HG03139 (cell line): ENCODE results near the gene CMIP.
"Not testable (repeated sequence)": the region's sequence is repeated elsewhere in the genome, so short reads cannot be mapped to it uniquely, and the experiment has no call there.

Experiments
- ATAC-seq: cut with Tn5 transposase; IDR thresholded peaks from one replicate; pipeline ENCODE4 v1.9.1; 2021; ENCODE audit not compliant: unreplicated experiment

The CMIP gene

DNA sequence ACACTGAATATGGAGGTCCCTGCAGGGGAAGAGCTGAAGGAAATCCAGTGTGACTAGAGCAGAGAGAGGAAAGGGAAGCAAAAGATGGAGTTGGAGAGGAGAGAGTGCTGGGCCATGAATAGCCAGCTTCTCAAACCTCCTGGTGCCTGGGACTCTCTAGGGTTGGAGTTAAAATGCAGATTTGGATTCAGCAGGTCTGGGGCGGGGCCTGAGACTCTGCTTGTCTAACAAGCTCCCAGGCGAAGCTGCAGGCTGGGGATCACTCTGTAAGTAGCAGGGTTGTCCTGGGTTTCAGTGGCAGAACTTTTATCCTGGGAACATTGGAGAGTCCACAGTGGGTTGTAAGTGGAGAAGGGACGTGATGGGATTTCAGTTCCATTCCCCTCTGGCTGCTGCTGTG is 231.1 kb downstream of the CMIP start:
- ATAC-seq = no peak

- ATAC-seq = no peak
Observed at GRCh38 chr16:81676066-81676882, 231.7 kb downstream of the CMIP start.

DNA sequence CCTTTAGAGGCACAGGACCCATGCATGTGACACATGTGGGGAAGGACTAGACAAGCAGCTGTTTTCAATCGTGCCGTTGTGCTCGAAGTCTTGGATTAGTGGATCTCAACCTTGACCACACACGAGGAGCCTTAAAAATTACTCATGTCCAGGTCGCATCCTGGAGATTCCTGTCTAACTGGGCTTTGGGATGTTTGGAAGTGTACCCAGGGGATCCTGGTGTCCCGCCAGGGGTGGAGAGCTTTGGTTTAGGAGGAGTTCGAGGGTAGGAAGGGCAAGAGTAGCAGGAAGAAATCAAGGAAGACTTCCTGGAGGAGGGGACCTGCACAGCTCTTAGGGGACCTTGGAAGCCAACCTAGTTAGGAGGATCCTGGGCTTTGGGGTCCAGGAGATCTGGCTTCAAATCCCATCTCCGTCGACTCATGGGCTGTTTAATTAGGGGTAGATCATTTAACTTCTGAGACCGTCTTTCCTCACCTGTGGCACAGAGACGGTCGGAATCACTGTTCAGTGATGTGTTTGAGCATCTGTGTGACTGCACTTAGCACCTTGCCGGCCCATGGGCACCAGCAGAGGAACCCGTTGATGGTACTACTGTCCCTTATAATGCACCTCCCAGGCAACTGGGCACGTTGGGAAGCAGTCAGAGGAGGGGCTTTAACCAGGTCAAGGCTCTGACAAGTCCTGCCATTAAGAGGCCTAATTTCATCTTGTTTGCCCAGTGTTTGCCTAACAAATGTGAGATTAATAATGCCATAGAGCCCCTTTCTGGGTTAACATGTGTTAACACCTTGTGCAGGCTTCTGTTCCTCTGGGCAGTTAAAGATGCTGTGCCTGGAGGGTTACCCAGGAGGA is 232.5 kb downstream of the CMIP start:
- no peak for ATAC-seq

- no peak for ATAC-seq
Observed at GRCh38 chr16:81678326-81679095, 233.9 kb downstream of the CMIP start.

DNA sequence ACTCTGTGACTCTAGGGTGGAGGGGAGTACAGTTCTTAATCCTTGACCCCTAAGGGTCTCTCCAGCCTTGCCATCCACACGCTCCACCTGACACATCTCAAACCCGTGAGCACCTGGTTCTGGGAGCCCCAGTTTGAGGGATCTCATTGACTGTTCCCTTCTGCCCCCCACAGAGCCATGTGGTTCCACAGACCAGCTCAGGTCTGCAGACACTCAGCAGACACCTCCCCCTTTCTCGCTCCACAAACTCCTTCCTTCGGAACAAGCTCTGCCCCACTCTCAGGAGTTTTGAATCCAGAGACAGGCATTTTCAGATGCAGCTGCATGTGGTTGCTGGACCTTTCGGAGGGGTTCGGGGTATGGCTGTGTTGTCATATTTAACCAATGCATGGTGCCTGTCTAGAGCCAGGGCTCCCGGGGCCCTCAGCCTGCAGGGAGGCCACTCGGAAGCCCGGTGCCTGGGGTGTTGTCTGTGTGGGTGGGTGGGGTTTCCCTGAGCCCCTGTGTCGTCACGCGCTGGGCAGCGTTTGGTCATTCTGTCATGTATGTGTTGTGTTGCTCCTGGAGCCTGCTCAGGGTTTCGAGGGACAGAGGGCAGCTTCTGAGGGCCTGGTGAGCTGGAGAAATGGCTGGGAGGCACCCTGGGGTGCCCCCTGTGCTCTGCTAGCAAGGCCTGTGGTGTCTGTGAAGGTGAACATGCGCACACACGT is 235.3 kb downstream of the CMIP start:
- no peak for ATAC-seq

DNA sequence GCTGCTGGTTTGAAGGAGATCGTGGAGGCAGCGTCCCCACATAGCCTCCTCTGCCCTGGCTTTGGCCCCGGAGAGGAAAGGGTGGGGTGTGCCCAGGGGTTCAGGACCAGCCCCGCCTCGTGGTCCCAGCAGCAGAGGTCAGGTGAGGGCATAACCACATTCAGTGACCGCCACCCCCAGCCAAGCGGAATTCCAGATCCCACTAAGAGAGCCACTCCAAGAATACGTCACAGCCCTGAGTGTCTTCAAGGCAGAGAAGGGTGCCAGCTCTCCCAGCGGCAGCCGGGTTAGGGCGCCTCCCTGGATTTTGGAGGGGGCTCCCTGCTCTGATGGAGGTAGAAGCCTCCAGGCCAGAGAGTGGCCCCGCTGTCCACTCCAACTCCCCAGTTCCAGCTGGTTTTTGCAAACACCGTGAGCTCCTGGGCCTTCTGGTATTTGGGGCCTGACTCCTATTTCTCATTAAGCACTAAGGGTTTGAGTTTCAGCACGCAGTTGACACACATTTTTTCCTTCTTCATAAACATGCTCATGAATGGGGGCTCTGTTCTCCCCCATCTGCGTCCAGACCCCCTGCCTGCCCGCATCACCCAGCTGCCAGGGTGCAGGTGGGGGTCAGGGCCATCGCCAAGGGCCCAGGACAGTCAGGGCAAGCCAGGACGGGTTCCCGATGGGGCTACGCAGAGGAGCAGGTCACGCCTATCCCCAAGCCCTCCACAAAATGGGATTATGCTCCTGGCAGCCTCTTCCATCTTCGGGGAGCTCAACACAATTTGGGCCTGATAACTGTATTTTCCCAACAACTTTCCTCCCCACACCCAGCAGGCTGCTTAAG is 236.1 kb downstream of the CMIP start:
- no peak for ATAC-seq

- ATAC-seq = no peak
Observed at GRCh38 chr16:81681311-81681710, 236.7 kb downstream of the CMIP start.

DNA sequence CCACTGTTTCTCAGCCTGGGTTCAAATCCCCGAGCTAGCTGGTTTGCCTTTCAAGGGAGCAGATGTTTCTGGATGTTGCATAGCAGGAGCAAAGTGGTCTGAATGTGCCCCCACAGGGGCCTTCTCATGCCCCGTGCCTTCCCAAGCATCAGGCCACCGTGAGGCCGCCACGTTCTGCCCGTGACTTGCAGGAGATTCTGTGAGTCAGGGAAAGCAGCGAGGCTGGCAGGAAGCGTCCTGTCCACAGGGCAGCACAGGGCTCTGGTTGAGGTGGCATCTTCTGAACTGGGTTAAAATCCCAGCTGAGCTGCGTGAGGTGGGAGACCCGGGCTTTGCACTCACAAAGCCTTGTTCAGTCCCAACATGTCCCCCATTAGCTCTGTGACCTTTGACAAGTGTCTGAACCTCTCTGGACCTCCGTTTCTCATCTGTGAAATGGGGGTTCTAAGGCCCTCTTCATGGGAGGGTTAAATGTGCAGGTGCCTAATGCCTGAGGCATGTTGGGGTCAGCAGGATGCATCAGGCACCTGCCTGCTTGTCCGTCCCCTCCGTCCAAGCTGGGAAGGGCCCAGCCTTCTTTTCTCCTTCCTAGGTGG is 239.7 kb downstream of the CMIP start:
- no peak for ATAC-seq

DNA sequence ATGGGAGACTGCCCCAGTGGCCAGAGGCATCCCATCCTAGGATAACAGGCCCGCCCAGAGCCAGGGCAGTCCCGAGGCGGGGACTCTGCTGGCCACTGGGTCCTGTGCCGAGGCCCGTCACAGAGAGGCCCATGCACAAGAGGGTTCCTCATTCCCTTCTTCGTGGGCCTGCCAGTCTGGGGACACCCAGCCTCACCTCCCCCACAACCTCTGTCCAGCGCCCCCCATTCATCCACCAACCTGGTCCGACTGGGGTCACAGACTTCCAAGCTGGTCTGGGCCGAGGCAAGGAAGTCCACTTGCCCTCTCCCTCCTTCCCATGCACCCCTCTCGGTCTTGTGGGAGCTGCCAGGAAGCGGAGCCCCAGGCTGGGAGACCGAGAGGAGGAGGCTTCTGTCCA is 240.3 kb downstream of the CMIP start:
- ATAC-seq = no peak

GRCh38 chr16:81686391-81687130 is 242.0 kb downstream of the CMIP start:
- no peak for ATAC-seq

DNA sequence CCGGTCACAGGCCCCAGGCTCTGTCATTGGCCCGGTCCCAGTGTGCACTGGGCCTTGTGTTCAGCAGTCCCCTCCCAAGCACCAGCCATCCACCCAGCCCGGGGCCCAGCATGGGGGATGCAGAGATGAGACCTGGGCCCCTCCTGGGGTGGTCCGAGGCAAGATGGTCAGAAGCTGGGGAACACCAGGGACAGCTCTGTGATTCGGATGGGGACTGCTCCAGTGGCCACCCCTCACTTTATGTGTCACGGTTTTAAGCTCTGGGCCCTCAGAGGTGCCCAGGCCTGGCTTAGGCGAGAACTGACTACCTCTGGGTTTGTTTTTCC is 242.5 kb downstream of the CMIP start:
- ATAC-seq = no peak

GRCh38 chr16:81688182-81688581 is 243.6 kb downstream of the CMIP start:
- no peak for ATAC-seq

DNA sequence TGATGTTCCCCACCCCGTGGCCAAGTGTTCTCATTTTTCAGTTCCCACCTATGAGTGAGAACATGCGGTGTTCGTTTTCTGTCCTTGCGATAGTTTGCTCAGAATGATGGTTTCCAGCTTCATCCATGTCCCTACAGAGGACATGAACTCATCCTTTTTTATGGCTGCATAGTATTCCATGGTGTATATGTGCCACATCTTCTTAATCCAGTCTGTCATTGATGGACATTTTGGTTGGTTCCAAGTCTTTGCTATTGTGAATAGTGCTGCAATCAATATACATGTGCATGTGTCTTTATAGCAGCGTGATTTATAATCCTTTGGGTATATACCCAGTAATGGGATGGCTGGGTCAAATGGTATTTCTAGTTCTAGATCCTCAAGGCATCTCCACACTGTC is 244.2 kb downstream of the CMIP start:
- ATAC-seq = not testable (repeated sequence)

GRCh38 chr16:81692021-81692420 is 247.4 kb downstream of the CMIP start:
- no peak for ATAC-seq

- no peak for ATAC-seq
Observed at GRCh38 chr16:81692571-81692970, 248.0 kb downstream of the CMIP start.

DNA sequence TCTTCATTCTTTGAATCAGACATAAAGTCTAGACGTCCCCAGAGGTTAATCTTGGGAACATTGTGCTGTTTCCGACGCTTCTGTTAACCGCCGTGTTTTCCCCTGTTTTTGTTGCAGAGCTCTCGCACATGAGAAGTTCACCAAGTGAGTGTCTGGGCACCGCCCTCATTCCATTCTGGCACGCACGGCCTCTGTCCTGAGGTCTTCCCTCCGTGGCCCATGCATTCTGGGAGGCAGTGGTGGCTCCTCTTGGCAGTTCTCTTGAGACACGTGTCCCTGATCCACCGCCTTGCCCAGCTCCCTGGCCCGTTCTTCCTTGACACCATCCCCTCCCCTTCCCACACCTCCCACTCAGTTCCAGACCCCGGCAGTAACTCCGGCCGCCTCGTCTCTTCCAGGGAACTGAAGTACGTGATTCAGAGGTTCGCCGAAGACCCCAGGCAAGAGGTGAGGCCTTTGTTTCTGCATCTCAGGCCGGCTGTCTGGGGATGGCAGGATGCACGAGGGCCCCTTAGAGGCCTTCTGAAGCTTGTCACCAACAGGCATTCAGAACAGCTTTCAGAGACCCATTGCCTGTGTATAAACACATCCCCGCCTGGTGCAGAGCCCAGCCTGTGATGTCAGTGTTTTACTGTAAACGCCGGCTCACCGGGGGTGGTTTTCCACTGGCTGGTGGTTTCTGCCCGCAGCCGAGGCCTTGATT is 248.6 kb downstream of the CMIP start:
- no peak for ATAC-seq

- ATAC-seq = no peak
Observed at GRCh38 chr16:81693744-81694303, 249.2 kb downstream of the CMIP start.
